Neural progenitor cell (in vitro differentiated cells): Measurements from ENCODE around the gene SUDS3. TPM values are rescaled to one million over a fixed set of nuclear protein-coding genes. Genes with fewer than 3 reads are reported as not detected.

Experiments
- DNase-seq: peaks from one replicate; pipeline ENCODE4 v3.0.0-alpha.2; 2016; ENCODE audit warnings: low spot score
- H2AFZ ChIP-seq: fragments of 200-600 bp; sonication (generic); replicated peaks from 2 replicates; pipeline ENCODE4 v1.6.1; 2016; ENCODE audit warnings: antibody characterized with exemption
- H3F3A ChIP-seq: fragments of 200-600 bp; sonication (generic); 2 replicates; pipeline ENCODE4 v1.6.1; 2016; ENCODE audit warnings: antibody characterized with exemption, low read depth
- H3K27ac ChIP-seq: fragments of 200-600 bp; sonication (generic); 2 replicates; pipeline ENCODE4 v1.5.1; 2016; ENCODE audit warnings: mild to moderate bottlenecking
- H3K27me3 ChIP-seq: fragments of 200-600 bp; sonication (generic); 2 replicates; pipeline ENCODE4 v1.6.1; 2016; ENCODE audit warnings: mild to moderate bottlenecking, moderate library complexity
- H3K36me3 ChIP-seq: fragments of 200-600 bp; sonication (generic); 2 replicates; pipeline ENCODE4 v1.5.1; 2016
- H3K4me1 ChIP-seq: fragments of 200-600 bp; sonication (generic); 2 replicates; pipeline ENCODE4 v1.6.1; 2016; ENCODE audit warnings: mixed run types
- H3K4me2 ChIP-seq: fragments of 200-600 bp; sonication (generic); 2 replicates; pipeline ENCODE4 v1.6.1; 2016
- H3K4me3 ChIP-seq: fragments of 200-600 bp; sonication (generic); 2 replicates; pipeline ENCODE4 v1.5.1; 2016
- H3K79me2 ChIP-seq: fragments of 200-600 bp; sonication (generic); 2 replicates; pipeline ENCODE4 v1.6.1; 2016; ENCODE audit warnings: low read depth
- H3K9ac ChIP-seq: fragments of 200-600 bp; sonication (generic); 2 replicates; pipeline ENCODE4 v1.6.1; 2016
- H3K9me3 ChIP-seq: fragments of 200-600 bp; sonication (generic); 2 replicates; pipeline ENCODE4 v1.5.1; 2016; ENCODE audit warnings: low read depth
- H4K20me1 ChIP-seq: fragments of 200-600 bp; sonication (generic); 2 replicates; pipeline ENCODE4 v1.6.1; 2016; ENCODE audit warnings: low read depth
- H3K27ac Mint-ChIP-seq: 3 replicates; pipeline ENCODE4 v1.8.0; 2021; ENCODE audit warnings: mixed read lengths
- H3K27me3 Mint-ChIP-seq: 2 replicates; pipeline ENCODE4 v1.8.0; 2022; ENCODE audit warnings: low read depth, mild to moderate bottlenecking, inconsistent platforms, moderate library complexity, mixed read lengths; ENCODE audit not compliant: insufficient read depth
- H3K36me3 Mint-ChIP-seq: 3 replicates; pipeline ENCODE4 v1.8.0; 2021; ENCODE audit warnings: mixed read lengths
- H3K4me1 Mint-ChIP-seq: 3 replicates; pipeline ENCODE4 v1.8.0; 2021; ENCODE audit warnings: mixed read lengths
- H3K4me3 Mint-ChIP-seq: 3 replicates; pipeline ENCODE4 v1.8.0; 2021; ENCODE audit warnings: mild to moderate bottlenecking, moderate library complexity, mixed read lengths
- H3K9me3 Mint-ChIP-seq: 3 replicates; pipeline ENCODE4 v1.8.0; 2020; ENCODE audit warnings: mixed read lengths
- EZH2 ChIP-seq: fragments of 200-600 bp; sonication (generic); IDR thresholded peaks from 2 replicates; pipeline ENCODE4 v1.6.1; 2017; ENCODE audit warnings: antibody characterized with exemption, mild to moderate bottlenecking, moderate library complexity
- EZH2phosphoT487 ChIP-seq: fragments of 200-600 bp; sonication (generic); IDR thresholded peaks from 2 replicates; pipeline ENCODE4 v1.6.1; 2017; ENCODE audit warnings: antibody characterized with exemption
- total RNA-seq: library from RNA; depleted of rRNA; stranded (reverse); fragments of >200 nt; gene quantifications from 2 replicates; pipeline ENCODE4 v1.2.3, GENCODE V29; 2015; ENCODE audit warnings: low replicate concordance
- TF ChIP-seq, protein P1 (sequence below): fragments of 200-600 bp; sonication (generic); IDR thresholded peaks from 2 replicates; pipeline ENCODE4 v1.5.1; 2017; ENCODE audit warnings: antibody characterized with exemption, mild to moderate bottlenecking

Gene SUDS3
- total RNA-seq, 1 donor from 2014 or later: 64.3 TPM

DNA sequence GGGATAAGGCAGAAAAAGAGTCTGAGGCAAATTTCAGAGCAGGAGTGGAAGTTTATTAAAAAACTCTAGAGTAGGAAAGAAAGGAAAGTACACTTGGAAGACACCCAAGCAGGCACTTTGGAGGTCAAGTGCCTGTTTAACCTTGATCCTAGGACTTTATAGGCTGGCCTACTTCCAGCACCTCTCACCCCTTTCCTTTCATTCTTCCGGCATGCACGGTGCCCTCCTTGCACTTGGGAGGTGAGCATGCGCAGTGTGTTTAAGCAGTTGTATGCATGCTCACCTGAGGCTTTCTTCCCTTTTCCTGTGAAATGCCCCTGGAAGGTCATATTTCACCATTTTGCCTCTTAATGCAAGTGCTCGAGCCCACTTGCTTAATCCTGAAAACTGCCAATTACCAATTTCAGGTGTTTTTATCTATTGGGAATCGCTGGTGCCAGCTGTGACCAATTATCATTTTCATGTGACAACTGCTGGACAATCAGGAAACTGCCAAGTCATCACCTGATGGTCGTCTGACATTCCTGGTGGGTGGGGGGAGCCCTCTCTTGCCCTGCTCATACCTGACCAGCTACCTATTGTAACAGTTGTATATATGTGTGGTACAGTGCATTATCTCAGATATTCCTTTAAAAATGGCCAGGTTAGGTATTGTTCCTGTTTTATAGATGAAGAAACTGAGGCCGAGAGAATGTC lies 53.5 kb downstream of the SUDS3 start:
- Histone ChIP-seq H3K9ac (no peak overlapping the region), H3K4me3 (no peak overlapping the region), H3K36me3 (no peaks in the 10 kb centered on the region), H4K20me1 (no peaks in the 10 kb centered on the region), H3K9me3 (no peaks in the 10 kb centered on the region), H2AFZ (no peak overlapping the region), H3F3A (no peaks in the 10 kb centered on the region), H3K27ac (no peak overlapping the region), H3K4me1 (no peaks in the 10 kb centered on the region), H3K27me3 (no peaks in the 10 kb centered on the region), H3K79me2 (no peaks in the 10 kb centered on the region), H3K4me2 (no peak overlapping the region)
- Mint-ChIP-seq H3K27me3 (peaks cover 3% of the 10 kb centered on the region), H3K4me3 (no peak overlapping the region), H3K36me3 (no peaks in the 10 kb centered on the region), H3K27ac (no peak overlapping the region), H3K9me3 (no peaks in the 10 kb centered on the region), H3K4me1 (peaks cover 6% of the 10 kb centered on the region)
- no peak for DNase-seq
- no peak for TF ChIP-seq EZH2phosphoT487

DNA sequence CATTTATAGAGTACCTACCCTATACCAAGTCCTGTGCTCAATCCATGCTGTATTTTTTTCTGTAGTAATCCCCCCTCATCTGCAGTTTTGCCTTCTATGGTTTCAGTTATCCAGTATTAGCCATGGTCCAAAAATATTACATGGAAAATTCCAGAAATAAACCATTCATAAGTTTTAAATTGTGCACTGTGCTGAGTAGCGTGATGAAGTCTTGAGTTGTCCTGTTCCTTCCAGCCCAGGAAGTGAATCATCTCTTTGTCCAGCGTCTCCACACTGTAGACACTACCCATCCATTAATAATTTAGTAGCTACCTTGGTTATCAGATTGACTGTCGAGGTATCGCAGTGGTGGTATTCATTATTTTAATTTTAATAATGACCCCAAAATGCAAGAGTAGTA lies 54.2 kb downstream of the SUDS3 start:
- no peak for TF ChIP-seq EZH2phosphoT487
- TF ChIP-seq EZH2: no peak
- TF ChIP-seq, protein P1, sequence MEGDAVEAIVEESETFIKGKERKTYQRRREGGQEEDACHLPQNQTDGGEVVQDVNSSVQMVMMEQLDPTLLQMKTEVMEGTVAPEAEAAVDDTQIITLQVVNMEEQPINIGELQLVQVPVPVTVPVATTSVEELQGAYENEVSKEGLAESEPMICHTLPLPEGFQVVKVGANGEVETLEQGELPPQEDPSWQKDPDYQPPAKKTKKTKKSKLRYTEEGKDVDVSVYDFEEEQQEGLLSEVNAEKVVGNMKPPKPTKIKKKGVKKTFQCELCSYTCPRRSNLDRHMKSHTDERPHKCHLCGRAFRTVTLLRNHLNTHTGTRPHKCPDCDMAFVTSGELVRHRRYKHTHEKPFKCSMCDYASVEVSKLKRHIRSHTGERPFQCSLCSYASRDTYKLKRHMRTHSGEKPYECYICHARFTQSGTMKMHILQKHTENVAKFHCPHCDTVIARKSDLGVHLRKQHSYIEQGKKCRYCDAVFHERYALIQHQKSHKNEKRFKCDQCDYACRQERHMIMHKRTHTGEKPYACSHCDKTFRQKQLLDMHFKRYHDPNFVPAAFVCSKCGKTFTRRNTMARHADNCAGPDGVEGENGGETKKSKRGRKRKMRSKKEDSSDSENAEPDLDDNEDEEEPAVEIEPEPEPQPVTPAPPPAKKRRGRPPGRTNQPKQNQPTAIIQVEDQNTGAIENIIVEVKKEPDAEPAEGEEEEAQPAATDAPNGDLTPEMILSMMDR: no peak
- Mint-ChIP-seq H3K4me1 (peaks cover 6% of the 10 kb centered on the region), H3K9me3 (no peaks in the 10 kb centered on the region), H3K36me3 (no peaks in the 10 kb centered on the region), H3K27me3 (peaks cover 3% of the 10 kb centered on the region), H3K27ac (no peak overlapping the region), H3K4me3 (no peak overlapping the region)
- Histone ChIP-seq H3F3A (no peaks in the 10 kb centered on the region), H3K4me3 (no peak overlapping the region), H3K79me2 (no peaks in the 10 kb centered on the region), H3K36me3 (no peaks in the 10 kb centered on the region), H4K20me1 (no peaks in the 10 kb centered on the region), H2AFZ (no peak overlapping the region), H3K27ac (no peak overlapping the region), H3K4me1 (no peaks in the 10 kb centered on the region), H3K9me3 (no peaks in the 10 kb centered on the region), H3K4me2 (no peak overlapping the region), H3K27me3 (no peaks in the 10 kb centered on the region), H3K9ac (no peak overlapping the region)
- no peak for DNase-seq

DNA sequence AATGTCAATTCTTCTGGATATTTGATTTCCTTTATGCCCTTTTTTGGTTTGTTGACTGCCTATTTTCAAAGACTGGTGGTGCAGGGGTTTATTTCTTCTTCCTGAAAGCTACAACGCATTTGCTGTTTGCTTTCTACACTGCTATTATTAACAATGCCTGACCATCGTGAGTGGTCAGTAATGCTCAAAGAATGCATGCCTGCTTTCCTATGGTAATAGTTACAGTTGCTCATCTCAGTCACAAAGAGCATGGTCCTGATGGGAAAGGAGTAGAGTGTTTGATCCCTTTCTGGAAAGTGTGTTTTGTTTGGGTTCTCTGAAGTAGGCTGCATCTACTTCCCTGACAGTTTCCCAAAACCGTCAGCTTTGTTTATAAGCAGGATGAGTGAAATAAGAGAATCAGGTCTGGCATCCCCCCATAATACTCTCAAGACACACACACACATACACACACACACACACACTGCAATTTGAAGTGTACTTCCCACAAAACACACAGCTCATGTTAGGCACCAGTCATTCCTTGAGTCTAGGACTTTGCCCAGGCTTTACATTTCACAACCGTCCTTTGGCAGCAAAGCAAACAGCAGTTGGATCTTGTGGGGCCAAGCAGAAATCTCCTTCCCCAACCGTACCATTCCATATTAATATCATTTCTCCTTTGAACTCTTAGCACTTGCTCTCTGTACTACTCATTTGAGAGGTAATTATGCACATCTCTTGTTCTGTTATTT lies 56.6 kb downstream of the SUDS3 start:
- H3K27me3 ChIP-seq: no peaks in the 10 kb centered on the region
- no peak for DNase-seq
- H3F3A ChIP-seq: no peaks in the 10 kb centered on the region
- H3K9ac ChIP-seq: no peak overlapping the region
- no peak overlapping the region for H3K27ac Mint-ChIP-seq
- H3K4me3 Mint-ChIP-seq: no peak overlapping the region
- H3K4me1 Mint-ChIP-seq: peaks cover 7% of the 10 kb centered on the region
- H3K4me3 ChIP-seq: no peak overlapping the region
- no peaks in the 10 kb centered on the region for H3K4me1 ChIP-seq
- H3K9me3 Mint-ChIP-seq: no peaks in the 10 kb centered on the region
- no peaks in the 10 kb centered on the region for H3K36me3 ChIP-seq
- H3K4me2 ChIP-seq: no peak overlapping the region
- H3K27me3 Mint-ChIP-seq: peaks cover 3% of the 10 kb centered on the region
- H3K9me3 ChIP-seq: no peaks in the 10 kb centered on the region
- H3K36me3 Mint-ChIP-seq: no peaks in the 10 kb centered on the region
- H3K27ac ChIP-seq: no peak overlapping the region
- no peak overlapping the region for H2AFZ ChIP-seq
- no peaks in the 10 kb centered on the region for H4K20me1 ChIP-seq
- no peaks in the 10 kb centered on the region for H3K79me2 ChIP-seq
- TF ChIP-seq, protein P1: no peak
- no peak for TF ChIP-seq EZH2phosphoT487
- no peak for TF ChIP-seq EZH2
